T-cell (primary cell): ENCODE data around the gene NKIRAS2. TPM values are rescaled to one million over a fixed set of nuclear protein-coding genes. Genes with fewer than 3 reads are reported as not detected.

Experiments
- ATAC-seq, 4 experiments: fragments of 200-7000 bp in 3 of 4; fragments of 150-1000 bp in 1 of 4; cut with Tn5 transposase; replicated peaks in 1 of 4; 1 replicate in 3 of 4; 2 replicates in 1 of 4; pipeline ENCODE4 v1.10.0; 2021; ENCODE audit warnings: moderate library complexity in 3 of 4, mild to moderate bottlenecking in 2 of 4, moderate number of reproducible peaks in 1 of 4
- CTCF ChIA-PET, 2 donors: fragments of 300-600 bp; sonication (Branson Sonifier 250); formaldehyde crosslinking; loops; one replicate each; lab custom pipeline; 2022; ENCODE audit warnings: antibody characterized with exemption in 2 of 2; lab: Charles Lee
- POLR2A ChIA-PET, 2 donors: fragments of 300-600 bp; sonication (Branson Sonifier 250); formaldehyde crosslinking; loops; one replicate each; lab custom pipeline; 2022; ENCODE audit warnings: antibody characterized with exemption in 2 of 2; lab: Charles Lee
- DNase-seq, 35 experiments: peaks; one replicate each; pipeline versions ENCODE4 v3.0.0 to v3.0.0-alpha.2; 2013 to 2023
- H3K27ac ChIP-seq: one replicate; pipeline ENCODE4 v1.5.1; 2013; ENCODE audit warnings: low read length
- H3K27me3 ChIP-seq, 2 experiments: replicated peaks in 1 of 2; 1 replicate in 1 of 2; 2 replicates in 1 of 2; pipeline versions ENCODE4 v1.6.1 to v1.7.0; 2013; ENCODE audit warnings: low read length in 1 of 2, mixed read lengths in 1 of 2; ENCODE audit not compliant: control insufficient read depth in 2 of 2, insufficient read depth in 2 of 2; ENCODE audit errors: extremely low read depth in 1 of 2
- H3K36me3 ChIP-seq, 2 donors: 1 replicate in 1 of 2; 2 replicates in 1 of 2; pipeline versions ENCODE4 v1.6.1 to v1.7.0; 2013; ENCODE audit warnings: low read length in 1 of 2; ENCODE audit not compliant: control insufficient read depth in 2 of 2, insufficient read depth in 1 of 2; ENCODE audit errors: extremely low read depth in 1 of 2
- H3K4me1 ChIP-seq, 2 experiments: 1 replicate in 1 of 2; 2 replicates in 1 of 2; pipeline versions ENCODE4 v1.6.1 to v1.7.0; 2013; ENCODE audit warnings: low read length in 2 of 2, mixed read lengths in 1 of 2; ENCODE audit not compliant: insufficient read depth in 2 of 2, control insufficient read depth in 1 of 2; ENCODE audit errors: extremely low read depth in 1 of 2
- H3K4me3 ChIP-seq, 2 donors: 1 replicate in 1 of 2; 2 replicates in 1 of 2; pipeline versions ENCODE4 v1.5.1 to v1.7.0; 2013; ENCODE audit warnings: mild to moderate bottlenecking in 2 of 2, low read length in 1 of 2, moderate library complexity in 1 of 2; ENCODE audit not compliant: control insufficient read depth in 1 of 2; ENCODE audit errors: extremely low read depth in 1 of 2
- H3K9me3 ChIP-seq: 2 replicates; pipeline ENCODE4 v1.7.0; 2013
- H3K27ac Mint-ChIP-seq, 2 donors: one replicate each; pipeline ENCODE4 v1.8.0; 2020 to 2021; ENCODE audit warnings: mild to moderate bottlenecking in 2 of 2, mixed read lengths in 2 of 2
- H3K27me3 Mint-ChIP-seq, 2 donors: one replicate each; pipeline ENCODE4 v1.8.0; 2021 to 2022; ENCODE audit warnings: mixed read lengths in 2 of 2
- H3K36me3 Mint-ChIP-seq: one replicate; pipeline ENCODE4 v1.8.0; 2021; ENCODE audit warnings: mixed read lengths
- H3K4me1 Mint-ChIP-seq, 3 donors: one replicate each; pipeline ENCODE4 v1.8.0; 2020 to 2022; ENCODE audit warnings: mixed read lengths in 3 of 3, mild to moderate bottlenecking in 1 of 3
- H3K4me3 Mint-ChIP-seq, 3 donors: one replicate each; pipeline ENCODE4 v1.8.0; 2020 to 2022; ENCODE audit warnings: mild to moderate bottlenecking in 3 of 3, mixed read lengths in 3 of 3, moderate library complexity in 3 of 3
- H3K9me3 Mint-ChIP-seq, 3 donors: one replicate each; pipeline ENCODE4 v1.8.0; 2020 to 2022; ENCODE audit warnings: mixed read lengths in 3 of 3
- WGBS: methylation state at CpG from one replicate; pipeline ENCODE4 v1.1.5; 2013; ENCODE audit warnings: missing lambda C conversion rate; ENCODE audit not compliant: insufficient coverage; 5-methylcytosine and 5-hydroxymethylcytosine counted together
- total RNA-seq, 35 experiments: library from RNA in 6 of 35; stranded (reverse) in 6 of 35; fragments of 120-200 nt in 1 of 35; gene quantifications; one replicate each; pipeline versions ENCODE4 v1.2.1 to v1.2.4 and lab custom pipeline; 2013 to 2026

The NKIRAS2 gene
- 10 to 100 TPM; 11.0 to 19.6 (median 18.4) TPM for total RNA-seq
- 15.7 TPM for total RNA-seq (2013)
- total RNA-seq (lab: John Stamatoyannopoulos, UW): 22.1 to 39.3 (median 29.6) reads per million in 29 experiments

- Histone ChIP-seq H3K9me3 (no peaks in the 10 kb centered on the region), H3K4me1 (peaks cover 30 to 47% of the 10 kb centered on the region in 2 experiments), H3K27me3 (no peaks in the 10 kb centered on the region), H3K4me3 (peak within 1 kb of the TSS; percentile 74 to 79), H3K27ac (peak within 1 kb of the TSS; percentile 58), H3K36me3 (peaks cover 11 to 27% of the 10 kb centered on the region in 2 donors)
- POLR2A ChIA-PET: interaction anchor here (0.6 to 1.6 kb wide), 5 partner anchors 25 to 367 kb away, joined by 3 to 5 read pairs (median 3); partner anchors contain the start of gene ODAD4 (in 1 of the 2)
- DNase-seq (peak; percentile 84 to 95 (median 90)), ATAC-seq (peak; percentile 74 to 80 (median 76))
- Mint-ChIP-seq H3K4me1 (peaks cover 57 to 72% (median 66%) of the 10 kb centered on the region in 3 donors), H3K27ac (peak within 1 kb of the TSS; percentile 67 to 82), H3K27me3 (no peaks in the 10 kb centered on the region), H3K36me3 (peaks cover 12% of the 10 kb centered on the region), H3K4me3 (peak within 1 kb of the TSS; percentile 93 to 100 (median 99)), H3K9me3 (no peaks in the 10 kb centered on the region)
- CTCF ChIA-PET: interaction anchor here (0.6 to 1.9 kb wide), 16 partner anchors 17 to 585 kb away, joined by 3 to 11 read pairs (median 3); partner anchors contain the start of genes CNP (in 1 of the 2), DHX58 (in 1 of the 2), KAT2A (in 1 of the 2) and ODAD4 (in 1 of the 2)
- WGBS: 4% methylated on average over 33 of the region's 49 CpGs
Observed at GRCh38 chr17:42019509-42020404, at the start of gene NKIRAS2. TSS of gene NKIRAS2 (plus strand) at chr17:42020090. CDS start at chr17:42021578, 1,488 bp downstream.

GRCh38 chr17:41970901-41971331 lies 49.0 kb upstream of the NKIRAS2 start:
- Histone ChIP-seq H3K4me3 (no peak overlapping the region), H3K27ac (no peak overlapping the region), H3K4me1 (peaks cover 0 to 33% of the 10 kb centered on the region in 2 experiments), H3K27me3 (no peaks in the 10 kb centered on the region), H3K9me3 (no peaks in the 10 kb centered on the region), H3K36me3 (peaks cover 18 to 45% of the 10 kb centered on the region in 2 donors)
- Mint-ChIP-seq H3K36me3 (peaks cover 19% of the 10 kb centered on the region), H3K9me3 (no peaks in the 10 kb centered on the region), H3K4me1 (peaks cover 38 to 45% (median 40%) of the 10 kb centered on the region in 3 donors), H3K27ac (peak overlapping the region in 1 of 2 donors; percentile 5), H3K4me3 (no peak overlapping the region), H3K27me3 (no peaks in the 10 kb centered on the region)
- ChIA-PET CTCF (no interaction called here), POLR2A (no interaction called here)
- no CpG with 5 or more reads among the region's 5 CpGs for WGBS
- no peak for DNase-seq
- ATAC-seq: no peak

GRCh38 chr17:41971721-41972523 lies 48.0 kb upstream of the NKIRAS2 start:
- no peaks in the 10 kb centered on the region for H3K9me3 ChIP-seq
- no peaks in the 10 kb centered on the region for H3K27me3 ChIP-seq
- ChIA-PET POLR2A (interaction anchor here in 1 of 2 donors (0.5 kb wide), 1 partner anchor 332 kb away, joined by 3 read pairs; no protein-coding TSS in a partner anchor), CTCF (interaction anchor here in 1 of 2 donors (0.7 kb wide), 1 partner anchor 141 kb away, joined by 3 read pairs; no protein-coding TSS in a partner anchor)
- peaks cover 0 to 29% of the 10 kb centered on the region in 2 experiments for H3K4me1 ChIP-seq
- 91% methylated on average over 15 of the region's 18 CpGs for WGBS
- H3K27ac Mint-ChIP-seq: no peak overlapping the region
- no peaks in the 10 kb centered on the region for H3K27me3 Mint-ChIP-seq
- no peak for DNase-seq
- H3K4me3 Mint-ChIP-seq: no peak overlapping the region
- H3K27ac ChIP-seq: no peak overlapping the region
- no peak for ATAC-seq
- H3K36me3 Mint-ChIP-seq: peaks cover 24% of the 10 kb centered on the region
- H3K9me3 Mint-ChIP-seq: no peaks in the 10 kb centered on the region
- peaks cover 38 to 47% (median 38%) of the 10 kb centered on the region in 3 donors for H3K4me1 Mint-ChIP-seq
- H3K36me3 ChIP-seq: peaks cover 18 to 55% of the 10 kb centered on the region in 2 donors
- no peak overlapping the region for H3K4me3 ChIP-seq

- Histone ChIP-seq H3K4me1 (peaks cover 0 to 22% of the 10 kb centered on the region in 2 experiments), H3K9me3 (no peaks in the 10 kb centered on the region), H3K36me3 (peaks cover 18 to 64% of the 10 kb centered on the region in 2 donors), H3K27me3 (no peaks in the 10 kb centered on the region), H3K27ac (no peak overlapping the region), H3K4me3 (no peak overlapping the region)
- H3K36me3 Mint-ChIP-seq: peaks cover 33% of the 10 kb centered on the region
- no peak overlapping the region for H3K4me3 Mint-ChIP-seq
- WGBS: 92% methylated on average over 13 of the region's 22 CpGs
- no peaks in the 10 kb centered on the region for H3K9me3 Mint-ChIP-seq
- peaks cover 33 to 40% (median 36%) of the 10 kb centered on the region in 3 donors for H3K4me1 Mint-ChIP-seq
- ChIA-PET CTCF (interaction anchor here in 1 of 2 donors (0.7 kb wide), 1 partner anchor 140 kb away, joined by 3 read pairs; no protein-coding TSS in a partner anchor), POLR2A (interaction anchor here in 1 of 2 donors (0.6 kb wide), 1 partner anchor 74 kb away, joined by 13 read pairs; no protein-coding TSS in a partner anchor)
- peak overlapping the region in 1 of 2 donors; percentile 10 for H3K27ac Mint-ChIP-seq
- DNase-seq: no peak
- peak in 2 of 4 experiments; percentile 11 to 15 for ATAC-seq
- no peaks in the 10 kb centered on the region for H3K27me3 Mint-ChIP-seq
Observed at GRCh38 chr17:41972571-41973407, 47.1 kb upstream of the NKIRAS2 start.

- Histone ChIP-seq H3K27ac (no peak overlapping the region), H3K36me3 (peaks cover 21 to 70% of the 10 kb centered on the region in 2 donors), H3K9me3 (no peaks in the 10 kb centered on the region), H3K4me3 (no peak overlapping the region), H3K4me1 (peaks cover 0 to 15% of the 10 kb centered on the region in 2 experiments), H3K27me3 (no peaks in the 10 kb centered on the region)
- ChIA-PET POLR2A (interaction anchor here in 1 of 2 donors (0.6 kb wide), 1 partner anchor 73 kb away, joined by 13 read pairs; no protein-coding TSS in a partner anchor), CTCF (no interaction called here)
- Mint-ChIP-seq H3K27ac (peak overlapping the region in 1 of 2 donors; percentile 6), H3K27me3 (no peaks in the 10 kb centered on the region), H3K4me1 (peaks cover 27 to 34% (median 30%) of the 10 kb centered on the region in 3 donors), H3K36me3 (peaks cover 37% of the 10 kb centered on the region), H3K9me3 (no peaks in the 10 kb centered on the region), H3K4me3 (no peak overlapping the region)
- ATAC-seq (no peak), DNase-seq (no peak)
- WGBS: 81% methylated on average over 19 of the region's 19 CpGs
Observed at GRCh38 chr17:41973408-41973811, 46.5 kb upstream of the NKIRAS2 start.
